Esophagus squamous epithelium (tissue), 5 donors: Measurements from ENCODE around the gene ZHX3. TPM values are rescaled to one million over a fixed set of nuclear protein-coding genes. Genes with fewer than 3 reads are reported as not detected.

Experiments
- DNase-seq: peaks from one replicate; lab custom pipeline; 2025; lab: John Stamatoyannopoulos, UW
- H3K27ac ChIP-seq, 4 donors: fragments of 200-600 bp; sonication (generic); one replicate each; pipeline ENCODE4 v1.5.1; 2016 to 2019; ENCODE audit warnings: mild to moderate bottlenecking in 1 of 4
- H3K27me3 ChIP-seq, 4 donors: fragments of 200-600 bp; sonication (generic); 1 replicate in 3 of 4; 2 replicates in 1 of 4; pipeline versions ENCODE4 v1.5.1 to v1.6.0; 2017 to 2021; ENCODE audit warnings: antibody characterized with exemption in 1 of 4
- H3K36me3 ChIP-seq, 3 donors: fragments of 200-600 bp; sonication (generic); one replicate each; pipeline ENCODE4 v1.5.1; 2016 to 2019
- H3K4me1 ChIP-seq, 3 donors: fragments of 200-600 bp; sonication (generic); one replicate each; pipeline ENCODE4 v1.5.1; 2017 to 2019
- H3K4me3 ChIP-seq, 4 donors: fragments of 200-600 bp; sonication (generic); 1 replicate in 3 of 4; 2 replicates in 1 of 4; pipeline ENCODE4 v1.5.1; 2016 to 2019; ENCODE audit warnings: mild to moderate bottlenecking in 2 of 4, moderate library complexity in 1 of 4
- H3K9me3 ChIP-seq, 3 donors: fragments of 200-600 bp; sonication (generic); one replicate each; pipeline ENCODE4 v1.5.1; 2016 to 2019
- POLR2A ChIP-seq, 4 donors: fragments of 450-650 bp; IDR thresholded peaks; one replicate each; pipeline ENCODE4 v1.6.1; 2017; ENCODE audit warnings: antibody characterized with exemption in 4 of 4, mild to moderate bottlenecking in 4 of 4, moderate library complexity in 3 of 4
- WGBS, 2 donors: methylation state at CpG; one replicate each; pipeline ENCODE4 v1.1.5; 2018; 5-methylcytosine and 5-hydroxymethylcytosine counted together
- intact Hi-C: fragments of 100-400 bp; cut with DNase I; formaldehyde crosslinking; loops from one replicate; pipeline ENCODE4 v1.15.0; 2022
- total RNA-seq, 4 donors: library from RNA; depleted of rRNA; stranded (reverse); fragments of >200 nt; gene quantifications; one replicate each; pipeline ENCODE4 v1.1.0, GENCODE V29; 2016
- TF ChIP-seq, protein P1 (sequence below), 6 experiments: fragments of 450-650 bp in 4 of 6; fragments of 200-600 bp in 2 of 6; sonication (generic) in 2 of 6; IDR thresholded peaks; one replicate each; pipeline ENCODE4 v1.5.1; 2016 to 2019; ENCODE audit warnings: antibody characterized with exemption in 6 of 6, mild to moderate bottlenecking in 4 of 6, moderate library complexity in 4 of 6
- donor health status: DM: yes; HTN: yes; CAD: no.

Gene ZHX3
- total RNA-seq, 4 donors from 2014 or later, result 13.6 to 30.3 (median 15.5) TPM

GRCh38 chr20:41256516-41256915 lies 61.0 kb downstream of the ZHX3 start:
- 80 to 89% methylated on average over 5 of the region's 5 CpGs for WGBS, 2 donors
- TF ChIP-seq, protein P1, sequence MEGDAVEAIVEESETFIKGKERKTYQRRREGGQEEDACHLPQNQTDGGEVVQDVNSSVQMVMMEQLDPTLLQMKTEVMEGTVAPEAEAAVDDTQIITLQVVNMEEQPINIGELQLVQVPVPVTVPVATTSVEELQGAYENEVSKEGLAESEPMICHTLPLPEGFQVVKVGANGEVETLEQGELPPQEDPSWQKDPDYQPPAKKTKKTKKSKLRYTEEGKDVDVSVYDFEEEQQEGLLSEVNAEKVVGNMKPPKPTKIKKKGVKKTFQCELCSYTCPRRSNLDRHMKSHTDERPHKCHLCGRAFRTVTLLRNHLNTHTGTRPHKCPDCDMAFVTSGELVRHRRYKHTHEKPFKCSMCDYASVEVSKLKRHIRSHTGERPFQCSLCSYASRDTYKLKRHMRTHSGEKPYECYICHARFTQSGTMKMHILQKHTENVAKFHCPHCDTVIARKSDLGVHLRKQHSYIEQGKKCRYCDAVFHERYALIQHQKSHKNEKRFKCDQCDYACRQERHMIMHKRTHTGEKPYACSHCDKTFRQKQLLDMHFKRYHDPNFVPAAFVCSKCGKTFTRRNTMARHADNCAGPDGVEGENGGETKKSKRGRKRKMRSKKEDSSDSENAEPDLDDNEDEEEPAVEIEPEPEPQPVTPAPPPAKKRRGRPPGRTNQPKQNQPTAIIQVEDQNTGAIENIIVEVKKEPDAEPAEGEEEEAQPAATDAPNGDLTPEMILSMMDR (IDR thresholded peaks at IDR 0.05), result no peak
- no peak for TF ChIP-seq POLR2A (IDR thresholded peaks at IDR 0.05)
- Histone ChIP-seq H3K9me3 (no peaks in the 10 kb centered on the region), H3K4me1 (peaks cover 0 to 4% (median 4%) of the 10 kb centered on the region in 3 donors), H3K4me3 (no peak overlapping the region), H3K36me3 (no peaks in the 10 kb centered on the region), H3K27me3 (no peaks in the 10 kb centered on the region), H3K27ac (no peak overlapping the region)
- intact Hi-C loops, result no loop called here
- DNase-seq, result no peak

DNA sequence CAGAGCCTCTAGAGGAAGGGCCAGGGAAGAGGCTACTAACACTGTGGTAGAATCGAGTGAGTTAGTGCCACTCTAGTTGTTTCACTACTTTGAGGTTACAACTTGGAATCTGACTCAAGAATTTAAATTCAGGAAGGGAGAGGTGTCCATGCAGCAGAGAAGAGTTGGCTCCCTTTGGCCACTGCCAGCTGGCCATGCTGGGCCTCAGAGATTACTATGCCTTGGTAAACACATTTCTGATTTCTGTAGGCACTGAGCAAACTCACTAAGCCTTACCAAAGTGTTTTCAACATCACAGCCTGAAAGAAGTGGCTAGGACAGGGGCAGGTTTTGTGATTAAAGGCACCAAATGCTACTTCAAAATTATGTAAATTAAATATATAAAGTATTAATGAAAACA lies 61.9 kb downstream of the ZHX3 start:
- 81 to 88% methylated on average over 1 of the region's 1 CpG for WGBS, 2 donors
- Histone ChIP-seq H3K4me1 (peaks cover 0 to 7% (median 6%) of the 10 kb centered on the region in 3 donors), H3K4me3 (no peak overlapping the region), H3K27ac (no peak overlapping the region), H3K27me3 (no peaks in the 10 kb centered on the region), H3K9me3 (no peaks in the 10 kb centered on the region), H3K36me3 (no peaks in the 10 kb centered on the region)
- no peak for TF ChIP-seq POLR2A (IDR thresholded peaks at IDR 0.05)
- TF ChIP-seq, protein P1 (IDR thresholded peaks at IDR 0.05), result no peak
- intact Hi-C loops, result no loop called here
- no peak for DNase-seq

DNA sequence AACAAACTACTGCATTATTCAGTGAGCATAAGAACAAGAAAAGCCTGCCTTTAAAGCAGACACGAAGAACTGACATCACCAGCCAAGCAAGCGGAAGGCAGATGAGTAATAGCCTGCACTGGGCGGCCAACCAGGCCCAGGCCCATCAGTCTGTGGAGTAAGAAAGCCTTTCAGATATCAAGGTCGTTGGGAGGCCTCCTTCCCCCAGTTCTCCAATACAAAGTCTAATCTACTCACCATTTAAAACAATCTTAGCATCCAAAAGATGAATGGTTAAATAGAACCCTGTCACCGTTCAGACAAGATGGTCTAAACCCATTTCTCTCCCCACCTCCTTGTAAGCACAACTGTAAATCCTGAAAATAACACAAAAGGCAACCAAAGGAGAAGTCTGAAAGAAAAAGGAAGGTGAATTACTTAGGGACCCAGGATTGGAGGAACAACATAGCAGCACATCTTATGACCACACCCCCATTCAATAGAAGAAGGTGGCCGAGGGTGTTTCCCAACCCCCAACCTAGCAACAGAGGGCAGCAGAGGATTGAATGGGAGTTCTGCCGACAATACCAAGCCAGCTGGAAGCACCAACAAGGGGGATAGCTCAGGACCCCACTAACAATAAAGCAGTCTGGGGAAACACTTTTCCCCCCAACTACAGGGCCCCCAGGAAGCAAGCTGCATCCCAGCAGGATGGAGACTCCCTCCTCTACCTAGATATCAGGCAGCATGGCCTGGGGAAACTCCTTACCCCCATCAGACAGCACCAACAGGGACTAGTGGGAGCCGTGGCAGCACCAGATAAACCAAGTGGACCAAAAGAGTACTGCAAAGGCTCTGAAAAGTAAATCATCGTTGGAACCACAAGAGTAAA lies 67.9 kb downstream of the ZHX3 start:
- H3K4me3 ChIP-seq, result no peak overlapping the region
- no peaks in the 10 kb centered on the region for H3K9me3 ChIP-seq
- H3K36me3 ChIP-seq, result no peaks in the 10 kb centered on the region
- peaks cover 3 to 66% (median 55%) of the 10 kb centered on the region in 3 donors for H3K4me1 ChIP-seq
- no peak for DNase-seq
- H3K27ac ChIP-seq, result peak overlapping the region; percentile 66 to 97 (median 92)
- TF ChIP-seq, protein P1 (IDR thresholded peaks at IDR 0.05), result peak in 4 of 6 experiments; percentile 9 to 37 (median 20)
- no peak for TF ChIP-seq POLR2A (IDR thresholded peaks at IDR 0.05)
- intact Hi-C loops, result loop anchor here (10.0 kb wide), 1 partner anchor 65 kb away; the partner anchor contains the start of gene ZHX3
- H3K27me3 ChIP-seq, result no peaks in the 10 kb centered on the region
- 33 to 35% methylated on average over 8 to 9 of the region's 9 CpGs for WGBS, 2 donors

GRCh38 chr20:41248368-41249024 lies 69.0 kb downstream of the ZHX3 start:
- no peaks in the 10 kb centered on the region for H3K36me3 ChIP-seq
- H3K27me3 ChIP-seq, result no peaks in the 10 kb centered on the region
- peaks cover 3 to 76% (median 60%) of the 10 kb centered on the region in 3 donors for H3K4me1 ChIP-seq
- 35 to 63% methylated on average over 4 of the region's 4 CpGs for WGBS, 2 donors
- peak overlapping the region; percentile 64 to 97 (median 92) for H3K27ac ChIP-seq
- DNase-seq, result no peak
- intact Hi-C loops, result loop anchor here (10.0 kb wide), 1 partner anchor 66 kb away; the partner anchor contains the start of gene ZHX3
- peak in 1 of 4 donors; percentile 26 for TF ChIP-seq POLR2A (IDR thresholded peaks at IDR 0.05)
- TF ChIP-seq, protein P1 (IDR thresholded peaks at IDR 0.05), result no peak
- no peaks in the 10 kb centered on the region for H3K9me3 ChIP-seq
- no peak overlapping the region for H3K4me3 ChIP-seq
